GM23248 (cell line): ENCODE results near the gene MAPT. TPM values are rescaled to one million over a fixed set of nuclear protein-coding genes. Genes with fewer than 3 reads are reported as not detected.
A peak's percentile ranks its signal among the peaks of the same experiment; 100 is the strongest.

ENCODE experiments used
- DNase-seq: peaks from one replicate; pipeline ENCODE4 v3.0.0-alpha.2; 2015
- H2AFZ ChIP-seq: fragments of 200-600 bp; sonication (generic); 2 replicates; pipeline ENCODE4 v1.6.1; 2016; ENCODE audit warnings: antibody characterized with exemption
- H3F3A ChIP-seq: fragments of 200-600 bp; sonication (generic); 2 replicates; pipeline ENCODE4 v1.6.1; 2016; ENCODE audit warnings: mild to moderate bottlenecking, antibody characterized with exemption, mixed run types; ENCODE audit not compliant: insufficient read depth
- H3K27ac ChIP-seq: fragments of 200-600 bp; sonication (generic); 2 replicates; pipeline ENCODE4 v1.5.1; 2016; ENCODE audit warnings: mild to moderate bottlenecking
- H3K27me3 ChIP-seq: fragments of 200-600 bp; sonication (generic); replicated peaks from 2 replicates; pipeline ENCODE4 v1.6.1; 2016; ENCODE audit warnings: mild to moderate bottlenecking; ENCODE audit not compliant: insufficient read depth
- H3K36me3 ChIP-seq: fragments of 200-600 bp; sonication (generic); 2 replicates; pipeline ENCODE4 v1.6.1; 2016; ENCODE audit warnings: low read depth, mild to moderate bottlenecking
- H3K4me1 ChIP-seq: fragments of 200-600 bp; sonication (generic); 2 replicates; pipeline ENCODE4 v1.6.1; 2016; ENCODE audit warnings: mild to moderate bottlenecking; ENCODE audit not compliant: insufficient read depth
- H3K4me2 ChIP-seq: fragments of 200-600 bp; sonication (generic); one replicate; pipeline ENCODE4 v1.6.1; 2016; ENCODE audit warnings: mild to moderate bottlenecking; ENCODE audit not compliant: unreplicated experiment
- H3K4me3 ChIP-seq: fragments of 200-600 bp; sonication (generic); 2 replicates; pipeline ENCODE4 v1.5.1; 2016; ENCODE audit warnings: mild to moderate bottlenecking
- H3K79me2 ChIP-seq: fragments of 200-600 bp; sonication (generic); 2 replicates; pipeline ENCODE4 v1.6.1; 2016; ENCODE audit warnings: mild to moderate bottlenecking; ENCODE audit not compliant: insufficient read depth
- H3K9ac ChIP-seq: fragments of 200-600 bp; sonication (generic); 2 replicates; pipeline ENCODE4 v1.6.1; 2016; ENCODE audit warnings: mild to moderate bottlenecking
- H3K9me2 ChIP-seq: fragments of 200-600 bp; sonication (generic); 2 replicates; pipeline ENCODE4 v1.6.1; 2016; ENCODE audit warnings: mixed run types, mild to moderate bottlenecking, moderate library complexity; ENCODE audit not compliant: insufficient read depth
- H3K9me3 ChIP-seq: fragments of 200-600 bp; sonication (generic); one replicate; pipeline ENCODE4 v1.6.1; 2017; ENCODE audit warnings: low read depth
- H4K20me1 ChIP-seq: fragments of 200-600 bp; sonication (generic); 2 replicates; pipeline ENCODE4 v1.6.0; 2016; ENCODE audit not compliant: insufficient read depth
- EZH2 ChIP-seq: fragments of 200-600 bp; sonication (generic); IDR thresholded peaks from 2 replicates; pipeline ENCODE4 v1.6.1; 2018; ENCODE audit warnings: antibody characterized with exemption, mild to moderate bottlenecking; ENCODE audit not compliant: insufficient read depth, poor library complexity, severe bottlenecking
- EZH2phosphoT487 ChIP-seq: fragments of 200-600 bp; sonication (generic); IDR thresholded peaks from 2 replicates; pipeline ENCODE4 v1.6.1; 2018; ENCODE audit warnings: antibody characterized with exemption, moderate library complexity, mild to moderate bottlenecking, low read depth; ENCODE audit not compliant: insufficient read depth
- WGBS, 2 experiments: methylation state at CpG; one replicate each; pipeline ENCODE4 v1.1.6; 2015 to 2017; ENCODE audit warnings: low lambda C conversion rate in 2 of 2, low coverage in 1 of 2; ENCODE audit errors: missing lambda C conversion rate in 2 of 2; 5-methylcytosine and 5-hydroxymethylcytosine counted together
- in situ Hi-C: fragments of 300-500 bp; cut with MboI; formaldehyde crosslinking; loops from 2 replicates; pipeline ENCODE4 v1.15.0; 2020
- polyA plus RNA-seq: library from polyadenylated mRNA; unstranded; fragments of >200 nt; fragmentation: Nextera tagmentation; extraction: Ambion mirVana; gene quantifications from 2 replicates; pipeline ENCODE4 v1.2.1, GENCODE V29; 2016
- total RNA-seq: library from RNA; depleted of rRNA; stranded (reverse); fragments of >200 nt; shearing (Covaris generic); gene quantifications from 2 replicates; pipeline ENCODE4 v1.2.3, GENCODE V29; 2014

Gene MAPT
- total and polyA plus RNA-seq, 2 experiments from 2014 or later, result 0.06 TPM; not detected in 1

DNA sequence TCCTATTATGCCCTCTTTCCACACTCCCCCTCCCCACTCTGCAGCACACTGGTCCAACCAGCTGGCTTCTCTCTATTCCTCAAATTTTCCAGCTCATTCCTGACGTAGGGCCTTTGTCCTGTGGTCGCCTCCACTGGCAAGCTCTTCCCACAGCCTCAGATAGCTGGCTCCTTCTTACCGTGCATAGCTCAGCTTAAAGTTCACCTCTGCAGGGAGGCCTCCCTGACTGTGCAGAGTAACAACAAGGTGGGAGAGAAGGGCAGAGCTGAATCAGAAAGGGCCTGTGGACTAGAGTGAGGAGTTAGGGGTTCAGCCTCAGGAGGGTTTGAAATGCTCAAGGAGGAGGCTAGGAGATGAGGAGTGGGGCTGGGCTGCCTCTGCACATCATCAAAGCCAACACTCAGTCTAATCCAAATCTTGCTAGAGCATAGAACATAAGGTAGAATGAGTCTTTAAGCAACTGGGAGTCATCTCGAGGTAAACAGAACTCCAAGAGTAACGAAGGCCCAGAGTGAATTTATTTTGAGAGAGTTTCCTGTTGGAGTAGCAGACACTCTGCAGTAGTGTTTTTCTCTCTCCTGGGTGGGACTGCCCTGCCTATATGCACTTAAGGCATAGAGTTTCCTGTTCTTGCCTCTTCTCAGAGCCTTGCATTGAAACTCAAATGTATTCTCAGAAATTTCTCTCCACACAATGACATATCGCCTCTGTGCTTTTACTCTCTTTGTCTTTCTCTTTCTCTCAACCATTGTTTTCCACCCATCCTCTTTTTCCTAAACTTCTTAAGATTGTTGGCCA lies 30.3 kb upstream of the MAPT start:
- Histone ChIP-seq H4K20me1 (no peaks in the 10 kb centered on the region), H3K4me2 (no peak overlapping the region), H3K9me2 (no peaks in the 10 kb centered on the region), H3K27ac (no peak overlapping the region), H3K4me3 (no peak overlapping the region), H3F3A (no peaks in the 10 kb centered on the region), H3K36me3 (no peaks in the 10 kb centered on the region), H3K9me3 (no peaks in the 10 kb centered on the region), H2AFZ (no peak overlapping the region), H3K4me1 (no peaks in the 10 kb centered on the region), H3K27me3 (peaks cover 16% of the 10 kb centered on the region), H3K9ac (no peak overlapping the region), H3K79me2 (no peaks in the 10 kb centered on the region)
- in situ Hi-C loops, result no loop called here
- no peak for TF ChIP-seq EZH2phosphoT487
- no peak for DNase-seq
- WGBS, 2 experiments, result 19% methylated on average over 6 of the region's 6 CpGs

DNA sequence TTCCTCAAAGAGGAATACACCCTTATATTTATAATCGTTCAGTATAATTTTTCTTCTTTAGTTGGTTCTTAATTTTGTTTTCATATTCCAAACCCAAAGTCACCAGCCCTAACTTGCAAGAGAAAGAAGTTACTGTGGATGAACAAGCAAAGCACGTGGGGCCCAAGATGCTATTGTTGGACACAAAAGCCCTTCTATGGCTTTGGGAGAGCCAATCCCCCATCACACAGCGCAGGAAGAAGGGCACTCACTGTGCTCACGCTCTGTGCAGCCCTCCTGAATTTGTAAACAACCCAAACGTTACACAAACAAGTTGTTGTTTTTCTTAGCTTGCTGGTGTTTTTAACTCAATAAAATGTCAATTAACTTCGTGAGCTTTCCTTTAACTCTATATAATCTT lies 27.2 kb upstream of the MAPT start:
- WGBS, 2 experiments, result 53 to 59% methylated on average over 6 of the region's 6 CpGs
- Histone ChIP-seq H3F3A (no peaks in the 10 kb centered on the region), H3K4me2 (no peak overlapping the region), H3K4me1 (no peaks in the 10 kb centered on the region), H3K4me3 (no peak overlapping the region), H3K36me3 (no peaks in the 10 kb centered on the region), H3K27me3 (peaks cover 16% of the 10 kb centered on the region), H3K27ac (no peak overlapping the region), H3K9me2 (no peaks in the 10 kb centered on the region), H3K79me2 (no peaks in the 10 kb centered on the region), H3K9ac (no peak overlapping the region), H3K9me3 (no peaks in the 10 kb centered on the region), H4K20me1 (no peaks in the 10 kb centered on the region), H2AFZ (no peak overlapping the region)
- no peak for DNase-seq
- in situ Hi-C loops, result no loop called here
- no peak for TF ChIP-seq EZH2

- in situ Hi-C loops, result no loop called here
- Histone ChIP-seq H4K20me1 (no peaks in the 10 kb centered on the region), H3K9me3 (no peaks in the 10 kb centered on the region), H2AFZ (no peak overlapping the region), H3K9ac (no peak overlapping the region), H3K4me3 (no peak overlapping the region), H3K36me3 (no peaks in the 10 kb centered on the region), H3K27ac (no peak overlapping the region), H3K79me2 (no peaks in the 10 kb centered on the region), H3K4me2 (no peak overlapping the region), H3F3A (no peaks in the 10 kb centered on the region), H3K27me3 (peaks cover 16% of the 10 kb centered on the region), H3K4me1 (no peaks in the 10 kb centered on the region), H3K9me2 (no peaks in the 10 kb centered on the region)
- WGBS, 2 experiments, result 62 to 65% methylated on average over 8 of the region's 8 CpGs
- no peak for TF ChIP-seq EZH2phosphoT487
- no peak for TF ChIP-seq EZH2
- no peak for DNase-seq
Observed at GRCh38 chr17:45867702-45868101, 26.7 kb upstream of the MAPT start.

DNA sequence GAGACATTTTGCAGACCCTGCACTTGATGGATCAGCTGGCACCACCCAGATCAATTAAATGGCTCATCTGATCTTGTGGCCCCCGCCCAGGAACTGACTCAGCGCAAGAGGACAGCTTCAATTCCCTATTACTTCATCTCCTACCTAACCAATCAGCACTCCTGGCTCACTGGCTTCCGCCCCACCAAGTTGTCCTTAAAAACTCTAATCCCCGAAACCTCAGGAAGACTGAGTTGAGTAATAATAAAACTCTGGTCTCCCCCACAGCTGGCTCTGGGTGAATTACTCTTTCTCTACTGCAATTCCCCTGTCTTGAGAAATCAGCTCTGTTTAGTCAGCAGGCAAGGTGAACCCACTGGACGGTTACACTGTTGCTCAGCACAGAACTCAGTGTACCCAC lies 26.1 kb upstream of the MAPT start:
- H3K4me1 ChIP-seq, result no peaks in the 10 kb centered on the region
- DNase-seq, result peak; percentile 26
- H3K36me3 ChIP-seq, result no peaks in the 10 kb centered on the region
- no peak overlapping the region for H3K27ac ChIP-seq
- H3F3A ChIP-seq, result no peaks in the 10 kb centered on the region
- WGBS, 2 experiments, result 26 to 32% methylated on average over 5 of the region's 5 CpGs
- no peaks in the 10 kb centered on the region for H3K79me2 ChIP-seq
- H3K9ac ChIP-seq, result no peak overlapping the region
- no peak overlapping the region for H3K4me3 ChIP-seq
- H3K9me2 ChIP-seq, result no peaks in the 10 kb centered on the region
- H2AFZ ChIP-seq, result no peak overlapping the region
- H4K20me1 ChIP-seq, result no peaks in the 10 kb centered on the region
- H3K4me2 ChIP-seq, result no peak overlapping the region
- H3K27me3 ChIP-seq, result peaks cover 17% of the 10 kb centered on the region
- no peaks in the 10 kb centered on the region for H3K9me3 ChIP-seq
- in situ Hi-C loops, result no loop called here
- no peak for TF ChIP-seq EZH2phosphoT487
- no peak for TF ChIP-seq EZH2
